ENCODE data around the gene CCKAR. TPM values are rescaled to one million over a fixed set of nuclear protein-coding genes. Genes with fewer than 3 reads are reported as not detected.

CCKAR gene
- total RNA-seq, 1 donor: not detected

- Histone ChIP-seq H3K9me3 (ENCODE audit: low read depth, low read length) (no peaks in the 10 kb centered on the region), H3K4me3 (ENCODE audit: low read length) (no peak overlapping the region), H3K4me1 (ENCODE audit: insufficient read depth, low read length) (no peaks in the 10 kb centered on the region), H3K27me3 (ENCODE audit: insufficient read depth, low read length) (no peaks in the 10 kb centered on the region)
These were observed 13.7 kb downstream of the CCKAR start for GRCh38 chr4:26476545-26476944.

DNA sequence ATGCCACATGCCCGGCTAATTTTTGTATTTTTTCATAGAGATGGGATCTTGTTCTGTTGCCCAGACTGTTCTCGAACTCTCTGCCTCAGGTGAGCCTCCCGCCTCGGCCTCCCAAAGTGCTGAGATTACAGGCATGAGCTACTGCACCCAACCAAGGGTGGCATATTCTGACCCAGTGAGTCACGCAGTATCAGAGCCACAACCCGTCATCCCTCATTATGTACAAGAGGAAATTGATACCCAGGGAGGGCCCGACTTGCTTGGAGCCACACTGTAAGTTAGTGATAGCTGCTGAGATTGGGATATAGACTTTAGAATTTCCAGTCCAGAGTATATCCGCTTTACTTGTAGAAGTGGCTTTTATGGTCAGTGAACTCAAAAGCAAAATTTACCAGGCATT, 14.6 kb downstream of the CCKAR start:
- Histone ChIP-seq H3K4me3 (ENCODE audit: low read length) (no peak overlapping the region), H3K9me3 (ENCODE audit: low read depth, low read length) (no peaks in the 10 kb centered on the region), H3K27me3 (ENCODE audit: insufficient read depth, low read length) (no peaks in the 10 kb centered on the region), H3K4me1 (ENCODE audit: insufficient read depth, low read length) (no peaks in the 10 kb centered on the region)

DNA sequence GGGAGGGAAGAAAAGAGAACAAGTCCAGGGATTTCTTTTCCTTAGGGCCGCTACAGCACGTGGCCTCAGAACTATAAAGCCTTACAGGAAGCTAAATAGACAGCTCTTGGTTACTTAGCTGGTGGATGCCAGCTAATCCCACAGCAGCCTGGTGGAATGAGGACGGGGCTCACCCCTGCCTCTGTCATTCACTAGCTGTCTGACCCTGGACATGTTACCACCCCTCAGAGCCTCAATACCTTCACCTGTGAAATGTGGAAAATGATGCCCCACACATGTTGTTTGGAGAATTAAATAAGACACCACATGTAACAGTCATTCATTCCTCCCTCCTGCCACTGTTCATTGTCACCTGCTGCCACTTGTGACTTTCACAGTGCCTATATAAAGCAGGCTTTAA, 15.7 kb downstream of the CCKAR start:
- Histone ChIP-seq H3K9me3 (ENCODE audit: low read depth, low read length) (no peaks in the 10 kb centered on the region), H3K27me3 (ENCODE audit: insufficient read depth, low read length) (no peaks in the 10 kb centered on the region), H3K4me1 (ENCODE audit: insufficient read depth, low read length) (no peaks in the 10 kb centered on the region), H3K4me3 (ENCODE audit: low read length) (no peak overlapping the region)

GRCh38 chr4:26473893-26474292, 16.4 kb downstream of the CCKAR start:
- no peaks in the 10 kb centered on the region for H3K9me3 ChIP-seq (ENCODE audit: low read depth, low read length)
- H3K4me3 ChIP-seq (ENCODE audit: low read length): no peak overlapping the region
- H3K27me3 ChIP-seq (ENCODE audit: insufficient read depth, low read length): no peaks in the 10 kb centered on the region
- no peaks in the 10 kb centered on the region for H3K4me1 ChIP-seq (ENCODE audit: insufficient read depth, low read length)

DNA sequence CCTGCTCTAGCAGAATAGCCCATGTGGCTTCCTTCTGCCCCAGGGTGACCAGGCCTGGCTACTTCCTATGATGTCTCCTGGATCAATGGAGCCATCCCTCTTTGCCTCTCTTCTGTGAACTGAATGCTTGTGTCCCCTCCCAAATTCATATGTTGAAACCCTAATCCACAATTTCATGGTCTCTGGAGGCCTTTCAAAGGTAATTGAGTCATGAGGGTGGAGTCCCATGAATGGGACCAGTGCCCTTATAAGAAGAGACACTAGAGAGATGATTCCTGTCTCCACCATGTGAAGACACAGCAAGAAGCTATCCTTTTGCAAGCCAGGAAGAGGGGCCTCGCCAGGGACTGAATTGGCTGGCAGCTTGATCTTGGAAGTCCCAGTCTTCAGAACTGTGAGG, 18.4 kb downstream of the CCKAR start:
- no peak overlapping the region for H3K4me3 ChIP-seq (ENCODE audit: low read length)
- no peaks in the 10 kb centered on the region for H3K4me1 ChIP-seq (ENCODE audit: insufficient read depth, low read length)
- no peaks in the 10 kb centered on the region for H3K27me3 ChIP-seq (ENCODE audit: insufficient read depth, low read length)
- H3K9me3 ChIP-seq (ENCODE audit: low read depth, low read length): no peaks in the 10 kb centered on the region

DNA sequence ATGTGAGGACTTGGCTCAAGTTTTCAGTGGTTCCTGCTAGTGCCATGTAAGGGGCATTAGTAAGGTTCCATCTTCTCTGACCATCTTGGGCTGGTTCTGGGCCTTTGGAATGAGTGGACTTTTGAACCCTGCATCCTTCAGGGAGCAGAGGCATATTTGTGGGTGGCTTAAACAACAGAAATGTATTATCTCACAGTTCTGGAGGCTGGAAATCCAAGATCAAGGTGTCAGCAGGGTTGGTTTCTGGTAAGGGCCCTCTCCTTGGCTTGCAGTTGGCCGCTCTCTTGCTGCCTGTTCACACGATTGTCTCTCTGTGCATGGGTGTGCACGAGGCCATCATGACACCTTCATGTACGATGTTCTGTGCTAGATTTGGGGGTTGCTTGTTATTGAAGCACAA, 21.3 kb downstream of the CCKAR start:
- Histone ChIP-seq H3K27me3 (ENCODE audit: insufficient read depth, low read length) (no peaks in the 10 kb centered on the region), H3K4me3 (ENCODE audit: low read length) (no peak overlapping the region), H3K9me3 (ENCODE audit: low read depth, low read length) (no peaks in the 10 kb centered on the region), H3K4me1 (ENCODE audit: insufficient read depth, low read length) (no peaks in the 10 kb centered on the region)

DNA sequence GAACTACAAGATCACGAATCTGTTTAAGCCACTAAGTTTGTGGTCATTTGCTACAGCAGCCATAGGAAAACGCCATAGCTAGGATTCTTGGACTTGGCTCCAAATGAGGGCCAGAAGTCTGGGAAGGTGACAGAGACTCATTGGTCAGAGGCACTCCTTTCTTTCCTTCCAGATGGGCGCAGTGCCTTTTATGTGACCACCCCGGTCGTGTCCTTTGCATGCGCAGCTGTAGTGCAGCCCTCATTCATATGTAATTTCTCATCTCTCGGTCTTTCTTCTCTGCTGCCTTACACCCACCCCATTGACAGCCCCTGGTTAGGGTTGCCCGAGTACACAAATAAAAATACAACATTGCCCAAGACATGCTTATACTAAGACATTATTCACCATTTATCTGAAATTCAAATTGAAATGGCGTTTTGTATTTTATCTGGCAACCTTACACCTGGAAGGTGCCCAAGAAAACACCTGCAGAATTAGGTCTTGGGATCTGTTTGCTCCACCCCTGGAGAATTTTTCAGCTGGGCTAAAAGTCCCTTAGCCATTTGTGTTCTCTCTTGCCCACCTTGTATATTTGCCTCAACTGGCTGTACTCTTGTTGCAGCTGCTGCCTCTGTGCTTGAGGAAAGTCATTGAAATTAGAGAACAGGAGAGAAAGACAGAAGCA, 21.9 kb downstream of the CCKAR start:
- no peaks in the 10 kb centered on the region for H3K9me3 ChIP-seq (ENCODE audit: low read depth, low read length)
- no peaks in the 10 kb centered on the region for H3K27me3 ChIP-seq (ENCODE audit: insufficient read depth, low read length)
- H3K4me3 ChIP-seq (ENCODE audit: low read length): no peak overlapping the region
- H3K4me1 ChIP-seq (ENCODE audit: insufficient read depth, low read length): no peaks in the 10 kb centered on the region

DNA sequence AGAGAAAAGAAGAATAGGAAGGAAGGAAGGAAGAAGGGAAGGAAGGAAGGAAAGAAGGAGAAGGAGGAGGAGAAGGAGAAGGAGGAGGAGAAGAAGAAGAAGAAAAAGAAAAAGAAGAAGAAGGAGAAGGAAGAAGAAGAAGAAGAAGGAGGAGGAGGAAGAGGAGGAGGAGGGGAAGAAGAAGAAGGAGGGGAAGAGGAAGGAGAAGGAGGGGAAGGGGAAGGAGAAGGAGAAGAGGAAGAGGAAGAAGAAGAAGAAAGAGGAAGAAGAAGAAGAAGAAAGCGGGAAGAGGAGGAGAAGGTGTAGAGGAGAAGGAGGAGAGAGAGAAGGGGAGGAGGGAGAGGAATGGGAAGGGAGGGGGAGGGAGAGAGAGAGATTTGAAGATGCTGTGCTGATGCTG, 22.6 kb downstream of the CCKAR start:
- Histone ChIP-seq H3K27me3 (ENCODE audit: insufficient read depth, low read length) (no peaks in the 10 kb centered on the region), H3K4me1 (ENCODE audit: insufficient read depth, low read length) (no peaks in the 10 kb centered on the region), H3K9me3 (ENCODE audit: low read depth, low read length) (no peaks in the 10 kb centered on the region), H3K4me3 (ENCODE audit: low read length) (no peak overlapping the region)

DNA sequence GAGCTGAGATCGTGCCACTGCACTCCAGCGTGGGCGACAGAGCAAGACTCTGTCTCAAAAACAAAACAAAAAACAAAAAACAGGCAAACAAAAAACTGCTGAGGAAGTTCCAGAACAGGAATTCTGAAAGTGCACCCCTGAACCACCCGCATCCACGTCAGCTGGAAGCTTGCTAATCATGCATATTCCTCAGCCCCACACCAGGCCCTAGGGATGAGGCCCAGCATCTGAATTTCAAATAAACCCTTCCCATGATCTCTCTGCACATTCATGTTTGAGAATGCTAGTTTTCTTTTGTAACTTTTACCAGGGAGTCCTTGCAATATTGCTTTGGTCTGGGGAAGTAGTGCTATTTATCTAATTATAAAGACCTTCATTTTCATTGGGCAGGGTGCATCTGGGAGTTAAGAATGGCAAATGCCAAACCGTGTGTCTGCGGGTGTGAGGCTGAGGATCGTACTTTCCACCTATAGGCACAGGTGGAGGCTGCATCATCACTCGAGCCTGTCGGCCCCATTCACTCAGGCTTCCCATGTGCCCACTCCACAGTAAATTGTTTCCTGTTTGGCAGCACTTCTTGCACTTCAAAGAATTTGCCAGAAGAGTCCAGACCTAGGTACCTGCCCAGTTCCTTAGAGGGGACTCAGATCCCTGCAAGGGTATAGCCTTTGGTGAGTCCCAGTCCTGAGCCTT, 23.6 kb downstream of the CCKAR start:
- no peaks in the 10 kb centered on the region for H3K9me3 ChIP-seq (ENCODE audit: low read depth, low read length)

GRCh38 chr4:26464420-26465095, 25.7 kb downstream of the CCKAR start:
- H3K4me1 ChIP-seq (ENCODE audit: insufficient read depth, low read length): no peaks in the 10 kb centered on the region
- H3K27me3 ChIP-seq (ENCODE audit: insufficient read depth, low read length): no peaks in the 10 kb centered on the region
- H3K4me3 ChIP-seq (ENCODE audit: low read length): no peak overlapping the region
- no peaks in the 10 kb centered on the region for H3K9me3 ChIP-seq (ENCODE audit: low read depth, low read length)

More for the DNA sequence above, 23.6 kb downstream of the CCKAR start:
- Histone ChIP-seq H3K4me3 (ENCODE audit: low read length) (no peak overlapping the region), H3K27me3 (ENCODE audit: insufficient read depth, low read length) (no peaks in the 10 kb centered on the region), H3K4me1 (ENCODE audit: insufficient read depth, low read length) (no peaks in the 10 kb centered on the region)

GRCh38 chr4:26463386-26463785, 26.9 kb downstream of the CCKAR start:
- no peaks in the 10 kb centered on the region for H3K9me3 ChIP-seq (ENCODE audit: low read depth, low read length)
- no peak overlapping the region for H3K4me3 ChIP-seq (ENCODE audit: low read length)
- H3K4me1 ChIP-seq (ENCODE audit: insufficient read depth, low read length): peaks cover 4% of the 10 kb centered on the region
- H3K27me3 ChIP-seq (ENCODE audit: insufficient read depth, low read length): no peaks in the 10 kb centered on the region

GRCh38 chr4:26462874-26463273, 27.4 kb downstream of the CCKAR start:
- H3K9me3 ChIP-seq (ENCODE audit: low read depth, low read length): no peaks in the 10 kb centered on the region
- H3K27me3 ChIP-seq (ENCODE audit: insufficient read depth, low read length): no peaks in the 10 kb centered on the region
- H3K4me1 ChIP-seq (ENCODE audit: insufficient read depth, low read length): peaks cover 9% of the 10 kb centered on the region
- H3K4me3 ChIP-seq (ENCODE audit: low read length): no peak overlapping the region

GRCh38 chr4:26459756-26460530, 30.3 kb downstream of the CCKAR start:
- no peaks in the 10 kb centered on the region for H3K9me3 ChIP-seq (ENCODE audit: low read depth, low read length)
- H3K27me3 ChIP-seq (ENCODE audit: insufficient read depth, low read length): no peaks in the 10 kb centered on the region
- peaks cover 9% of the 10 kb centered on the region for H3K4me1 ChIP-seq (ENCODE audit: insufficient read depth, low read length)
- H3K4me3 ChIP-seq (ENCODE audit: low read length): no peak overlapping the region

- peaks cover 9% of the 10 kb centered on the region for H3K4me1 ChIP-seq (ENCODE audit: insufficient read depth, low read length)
- H3K27me3 ChIP-seq (ENCODE audit: insufficient read depth, low read length): no peaks in the 10 kb centered on the region
- H3K9me3 ChIP-seq (ENCODE audit: low read depth, low read length): no peaks in the 10 kb centered on the region
- no peak overlapping the region for H3K4me3 ChIP-seq (ENCODE audit: low read length)
These were observed 31.1 kb downstream of the CCKAR start for GRCh38 chr4:26459054-26459755.

All from mononuclear cell (primary cell).